Iris pigment epithelial cell (primary cell): ENCODE data around the gene RAI14.
"Not testable (repeated sequence)": the region's sequence is repeated elsewhere in the genome, so short reads cannot be mapped to it uniquely, and the experiment has no call there.

Source experiments
- DNase-seq: peaks from one replicate; pipeline ENCODE4 v3.0.0-alpha.2; 2011; ENCODE audit warnings: low read depth

The RAI14 gene

GRCh38 chr5:34820593-34820992, 164.5 kb downstream of the RAI14 start:
- DNase-seq, result no peak

GRCh38 chr5:34822956-34823715, 167.0 kb downstream of the RAI14 start:
- peak; percentile 84 for DNase-seq

- DNase-seq, result peak; percentile 41
Observed at GRCh38 chr5:34826347-34826746, 170.2 kb downstream of the RAI14 start.

- DNase-seq, result no peak
Observed at GRCh38 chr5:34827588-34828506, 171.7 kb downstream of the RAI14 start.

GRCh38 chr5:34830827-34831226, 174.7 kb downstream of the RAI14 start:
- not testable (repeated sequence) for DNase-seq

GRCh38 chr5:34831303-34831702, 175.2 kb downstream of the RAI14 start:
- DNase-seq, result no peak

GRCh38 chr5:34832568-34832967, 176.4 kb downstream of the RAI14 start:
- DNase-seq, result no peak

- no peak for DNase-seq
Observed at GRCh38 chr5:34833090-34833489, 177.0 kb downstream of the RAI14 start.

GRCh38 chr5:34833976-34834793, 178.1 kb downstream of the RAI14 start:
- peak; percentile 68 for DNase-seq

GRCh38 chr5:34834794-34835089, 178.6 kb downstream of the RAI14 start:
- DNase-seq, result no peak

- DNase-seq, result no peak
Observed at GRCh38 chr5:34835664-34836063, 179.5 kb downstream of the RAI14 start.

GRCh38 chr5:34838785-34839714, 182.9 kb downstream of the RAI14 start, which contains the start of gene TTC23L:
Gene TTC23L, plus strand, starts transcription at chr5:34839164. Its CDS starts 1,508 bp downstream, at chr5:34840672.
- peak; percentile 89 for DNase-seq

GRCh38 chr5:34841816-34842215, 185.7 kb downstream of the RAI14 start:
- no peak for DNase-seq

- DNase-seq, result no peak
Observed at GRCh38 chr5:34842554-34842953, 186.4 kb downstream of the RAI14 start.

GRCh38 chr5:34843497-34843896, 187.4 kb downstream of the RAI14 start:
- peak; percentile 34 for DNase-seq

GRCh38 chr5:34844106-34844505, 188.0 kb downstream of the RAI14 start:
- DNase-seq, result no peak

- DNase-seq, result no peak
Observed at GRCh38 chr5:34844999-34845398, 188.9 kb downstream of the RAI14 start.

- no peak for DNase-seq
Observed at GRCh38 chr5:34847056-34847455, 190.9 kb downstream of the RAI14 start.

- DNase-seq, result no peak
Observed at GRCh38 chr5:34847552-34847951, 191.4 kb downstream of the RAI14 start.

- no peak for DNase-seq
Observed at GRCh38 chr5:34848230-34848629, 192.1 kb downstream of the RAI14 start.

GRCh38 chr5:34849253-34849652, 193.1 kb downstream of the RAI14 start:
- DNase-seq, result no peak
